DOHH2 (cell line): ENCODE results near the gene FAM234B.

Source experiments
- CTCF ChIP-seq: fragments of 200-600 bp; sonication (generic); IDR thresholded peaks from one replicate; pipeline ENCODE4 v1.5.1; 2014; ENCODE audit warnings: antibody characterized with exemption, mild to moderate bottlenecking, low read depth, low read length; ENCODE audit not compliant: poor library complexity, severe bottlenecking
- EZH2phosphoT487 ChIP-seq: fragments of 200-600 bp; sonication (generic); IDR thresholded peaks from 2 replicates; pipeline ENCODE4 v1.6.1; 2017; ENCODE audit warnings: borderline replicate concordance, mild to moderate bottlenecking, antibody characterized with exemption, low read length, moderate library complexity, mixed read lengths

GRCh38 chr12:13100882-13101769, 56.9 kb downstream of the FAM234B start:
- TF ChIP-seq CTCF (no peak), EZH2phosphoT487 (no peak)
